ENCODE measurements around the gene OR52E6. TPM values are rescaled to one million over a fixed set of nuclear protein-coding genes. Genes with fewer than 3 reads are reported as not detected.

Gene OR52E6
- not detected in 3 replicates for total RNA-seq (2021)
- Bru-seq, nascent RNA = not detected
- long read RNA-seq, experiment 1 = 0 reads
- long read RNA-seq, experiment 2 = 0 reads
- long read RNA-seq, experiment 3 = 0 reads

DNA sequence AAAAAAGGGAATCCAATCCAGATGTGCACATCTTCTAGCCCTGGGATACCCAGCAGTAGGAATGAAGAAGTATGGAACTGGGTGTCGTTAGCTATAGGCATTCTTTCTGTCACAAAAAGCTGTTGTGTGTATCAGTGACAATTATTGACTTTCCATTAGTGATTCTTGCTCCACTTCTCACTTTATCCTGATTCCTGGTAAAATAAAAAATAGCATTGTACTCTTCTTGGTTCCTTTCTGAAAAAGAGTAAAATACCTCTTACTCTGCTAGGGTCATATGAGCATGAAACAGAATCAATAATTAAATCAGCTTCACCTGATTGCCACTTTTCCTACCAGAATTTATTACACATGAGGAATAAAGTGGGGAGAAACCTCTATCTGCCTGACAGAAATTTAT is at the start of gene OR52E6:
Gene OR52E6 (minus strand): TSS at position 101 of the 400 bp plus-strand sequence. CDS start 0 bp downstream, at position 101.
- H3K36me3 Mint-ChIP-seq = no peaks in the 10 kb centered on the region
- no peak within 1 kb of the TSS for H3K4me3 Mint-ChIP-seq

GRCh38 chr11:5891216-5891800 is 49.6 kb upstream of the OR52E6 start:
- Mint-ChIP-seq H3K4me3 (no peak overlapping the region), H3K36me3 (no peaks in the 10 kb centered on the region), H3K27ac (no peak overlapping the region), H3K27me3 (ENCODE audit: low read depth) (no peaks in the 10 kb centered on the region), H3K4me1 (peaks cover 12% of the 10 kb centered on the region), H3K9me3 (no peaks in the 10 kb centered on the region)
- POLR2A ChIA-PET = no interaction called here
- TF ChIP-seq HMGA2 (CRISPR knock-in tag; IDR thresholded peaks at IDR 0.05) (no peak), ZNF121 (CRISPR knock-in tag; IDR thresholded peaks at IDR 0.05) (no peak), PREB (CRISPR knock-in tag; IDR thresholded peaks at IDR 0.05; ENCODE audit: borderline replicate concordance) (no peak), FOXP1 (CRISPR knock-in tag; IDR thresholded peaks at IDR 0.05; ENCODE audit: borderline replicate concordance) (no peak), ETV6 (CRISPR knock-in tag; IDR thresholded peaks at IDR 0.05) (no peak), TEAD4 (CRISPR knock-in tag; IDR thresholded peaks at IDR 0.05) (no peak), IRF2 (CRISPR knock-in tag; IDR thresholded peaks at IDR 0.05; ENCODE audit: borderline replicate concordance, low read depth) (no peak), GABPB1 (CRISPR knock-in tag; IDR thresholded peaks at IDR 0.05) (no peak), ZNF396 (CRISPR knock-in tag; IDR thresholded peaks at IDR 0.05; ENCODE audit: borderline replicate concordance) (no peak), ZNF138 (CRISPR knock-in tag; conservative IDR thresholded peaks at IDR 0.05) (no peak), ESRRA (CRISPR knock-in tag; IDR thresholded peaks at IDR 0.05; ENCODE audit: borderline replicate concordance) (no peak), ZNF423 (CRISPR knock-in tag; IDR thresholded peaks at IDR 0.05) (no peak), JAZF1 (CRISPR knock-in tag; IDR thresholded peaks at IDR 0.05) (no peak), ZNF425 (CRISPR knock-in tag; conservative IDR thresholded peaks at IDR 0.05) (no peak), IRF1 (CRISPR knock-in tag; IDR thresholded peaks at IDR 0.05) (no peak)
- TF ChIP-seq, protein P1, sequence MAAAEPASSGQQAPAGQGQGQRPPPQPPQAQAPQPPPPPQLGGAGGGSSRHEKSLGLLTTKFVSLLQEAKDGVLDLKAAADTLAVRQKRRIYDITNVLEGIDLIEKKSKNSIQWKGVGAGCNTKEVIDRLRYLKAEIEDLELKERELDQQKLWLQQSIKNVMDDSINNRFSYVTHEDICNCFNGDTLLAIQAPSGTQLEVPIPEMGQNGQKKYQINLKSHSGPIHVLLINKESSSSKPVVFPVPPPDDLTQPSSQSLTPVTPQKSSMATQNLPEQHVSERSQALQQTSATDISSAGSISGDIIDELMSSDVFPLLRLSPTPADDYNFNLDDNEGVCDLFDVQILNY (CRISPR knock-in tag; IDR thresholded peaks at IDR 0.05) = no peak
- CTCF ChIA-PET = interaction anchor here (0.6 to 1.4 kb wide), 15 partner anchors 10 to 472 kb away, joined by 3 to 9 read pairs (median 3); partner anchors contain the start of gene TRIM5
- ATAC-seq (no peak), DNase-seq (ENCODE audit: low spot score) (no peak)

More for the DNA sequence above, at the start of gene OR52E6:
- Mint-ChIP-seq H3K9me3 (peaks cover 12% of the 10 kb centered on the region), H3K27ac (no peak within 1 kb of the TSS), H3K4me1 (no peaks in the 10 kb centered on the region), H3K27me3 (ENCODE audit: low read depth) (no peaks in the 10 kb centered on the region)
- CTCF ChIA-PET = no interaction called here
- no peak for DNase-seq (ENCODE audit: low spot score)
- POLR2A ChIA-PET = no interaction called here
- no peak for ATAC-seq
- TF ChIP-seq ZNF416 (CRISPR knock-in tag; IDR thresholded peaks at IDR 0.05) = no peak
- TF ChIP-seq, protein P2, sequence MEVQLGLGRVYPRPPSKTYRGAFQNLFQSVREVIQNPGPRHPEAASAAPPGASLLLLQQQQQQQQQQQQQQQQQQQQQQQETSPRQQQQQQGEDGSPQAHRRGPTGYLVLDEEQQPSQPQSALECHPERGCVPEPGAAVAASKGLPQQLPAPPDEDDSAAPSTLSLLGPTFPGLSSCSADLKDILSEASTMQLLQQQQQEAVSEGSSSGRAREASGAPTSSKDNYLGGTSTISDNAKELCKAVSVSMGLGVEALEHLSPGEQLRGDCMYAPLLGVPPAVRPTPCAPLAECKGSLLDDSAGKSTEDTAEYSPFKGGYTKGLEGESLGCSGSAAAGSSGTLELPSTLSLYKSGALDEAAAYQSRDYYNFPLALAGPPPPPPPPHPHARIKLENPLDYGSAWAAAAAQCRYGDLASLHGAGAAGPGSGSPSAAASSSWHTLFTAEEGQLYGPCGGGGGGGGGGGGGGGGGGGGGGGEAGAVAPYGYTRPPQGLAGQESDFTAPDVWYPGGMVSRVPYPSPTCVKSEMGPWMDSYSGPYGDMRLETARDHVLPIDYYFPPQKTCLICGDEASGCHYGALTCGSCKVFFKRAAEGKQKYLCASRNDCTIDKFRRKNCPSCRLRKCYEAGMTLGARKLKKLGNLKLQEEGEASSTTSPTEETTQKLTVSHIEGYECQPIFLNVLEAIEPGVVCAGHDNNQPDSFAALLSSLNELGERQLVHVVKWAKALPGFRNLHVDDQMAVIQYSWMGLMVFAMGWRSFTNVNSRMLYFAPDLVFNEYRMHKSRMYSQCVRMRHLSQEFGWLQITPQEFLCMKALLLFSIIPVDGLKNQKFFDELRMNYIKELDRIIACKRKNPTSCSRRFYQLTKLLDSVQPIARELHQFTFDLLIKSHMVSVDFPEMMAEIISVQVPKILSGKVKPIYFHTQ (CRISPR knock-in tag; IDR thresholded peaks at IDR 0.05) = no peak
- TF ChIP-seq ETV6 (CRISPR knock-in tag; IDR thresholded peaks at IDR 0.05) = no peak
- TF ChIP-seq CREB1 (CRISPR knock-in tag; IDR thresholded peaks at IDR 0.05) = no peak

Data from WTC11 (cell line).